ENCODE measurements around the gene XIST. TPM values are rescaled to one million over a fixed set of nuclear protein-coding genes. Genes with fewer than 3 reads are reported as not detected.

XIST gene
- total and polyA plus RNA-seq, 10 donors: 0.05 to 448 (median 360) TPM

GRCh38 chrX:73834219-73834618 is 18.3 kb downstream of the XIST start:
- intact Hi-C loops (cut with DNase I; ENCODE audit: low total_unique reads): no loop called here
- Histone ChIP-seq H3K36me3 (peaks cover 0 to 76% (median 9%) of the 10 kb centered on the region in 6 donors), H3K9me3 (no peaks in the 10 kb centered on the region), H3K27me3 (replicated peaks in 1 of 7) (no peaks in the 10 kb centered on the region), H3K27ac (no peak overlapping the region), H3K4me1 (peaks cover 0 to 16% (median 0%) of the 10 kb centered on the region in 6 donors), H3K4me3 (no peak overlapping the region)
- TF ChIP-seq POLR2AphosphoS5 (IDR thresholded peaks at IDR 0.05) (no peak), POLR2A (IDR thresholded peaks at IDR 0.05) (no peak), CTCF (IDR thresholded peaks at IDR 0.05 in 8 of 11, conservative IDR thresholded peaks at IDR 0.05 in 3 of 11) (no peak)
- DNase-seq: no peak
- WGBS, 5 donors: 80 to 94% (median 90%) methylated on average over 3 of the region's 3 CpGs

DNA sequence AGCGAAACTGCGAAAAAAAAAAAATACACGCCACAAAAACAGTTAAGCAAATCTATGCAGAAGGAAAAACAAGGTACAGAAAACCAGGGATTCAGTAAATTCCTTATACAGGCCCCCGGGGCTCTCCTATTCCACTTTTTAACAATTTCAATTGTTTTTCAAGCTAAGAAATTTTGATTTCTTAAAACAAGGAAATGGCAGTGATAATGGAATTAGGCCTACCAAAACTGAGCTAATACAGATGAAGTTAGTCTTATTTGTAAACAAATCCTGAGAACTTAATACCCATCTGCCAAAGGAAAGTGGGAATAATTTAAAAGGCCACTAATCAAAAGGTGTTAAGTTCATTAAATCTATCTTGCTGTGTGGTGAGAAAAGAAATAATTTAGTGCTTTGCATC is 20.2 kb downstream of the XIST start:
- peaks cover 0 to 95% (median 17%) of the 10 kb centered on the region in 6 donors for H3K36me3 ChIP-seq
- no peaks in the 10 kb centered on the region for H3K9me3 ChIP-seq
- H3K27me3 ChIP-seq (replicated peaks in 1 of 7): no peaks in the 10 kb centered on the region
- H3K27ac ChIP-seq: no peak overlapping the region
- no peak for DNase-seq
- TF ChIP-seq POLR2A (IDR thresholded peaks at IDR 0.05) (no peak), CTCF (IDR thresholded peaks at IDR 0.05 in 8 of 11, conservative IDR thresholded peaks at IDR 0.05 in 3 of 11) (no peak), POLR2AphosphoS5 (IDR thresholded peaks at IDR 0.05) (no peak)
- WGBS, 5 donors: 61 to 86% (median 81%) methylated on average over 4 of the region's 4 CpGs
- peaks cover 0 to 11% (median 0%) of the 10 kb centered on the region in 6 donors for H3K4me1 ChIP-seq
- no peak overlapping the region for H3K4me3 ChIP-seq
- intact Hi-C loops (cut with DNase I; ENCODE audit: low total_unique reads): no loop called here

DNA sequence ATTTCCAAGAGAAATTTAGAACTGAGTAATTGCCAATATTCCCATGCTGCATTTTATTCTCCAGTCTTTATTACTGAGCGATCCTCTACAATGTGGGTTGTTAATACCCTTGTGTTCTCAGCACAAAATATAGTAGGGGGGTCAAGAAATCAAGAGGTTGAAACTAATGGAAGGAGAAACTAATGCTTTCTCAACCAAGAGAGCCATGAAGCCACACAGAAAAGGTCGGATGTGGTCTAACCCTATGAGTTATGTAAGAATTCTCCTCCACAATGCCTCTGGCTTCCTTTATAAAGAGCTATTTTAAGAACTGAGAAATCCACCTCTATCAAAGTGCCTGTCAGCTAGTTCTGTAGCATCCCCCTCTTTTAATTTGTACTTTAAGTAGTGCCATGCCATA is 21.0 kb downstream of the XIST start:
- Histone ChIP-seq H3K4me3 (no peak overlapping the region), H3K9me3 (no peaks in the 10 kb centered on the region), H3K27me3 (replicated peaks in 1 of 7) (no peaks in the 10 kb centered on the region), H3K27ac (no peak overlapping the region), H3K36me3 (peaks cover 0 to 95% (median 21%) of the 10 kb centered on the region in 6 donors), H3K4me1 (peaks cover 0 to 7% (median 0%) of the 10 kb centered on the region in 6 donors)
- no peak for DNase-seq
- intact Hi-C loops (cut with DNase I; ENCODE audit: low total_unique reads): no loop called here
- TF ChIP-seq POLR2AphosphoS5 (IDR thresholded peaks at IDR 0.05): no peak
- TF ChIP-seq CTCF (IDR thresholded peaks at IDR 0.05 in 8 of 11, conservative IDR thresholded peaks at IDR 0.05 in 3 of 11): no peak
- no peak for TF ChIP-seq POLR2A (IDR thresholded peaks at IDR 0.05)
- WGBS, 5 donors: 49 to 69% (median 58%) methylated on average over 1 to 2 of the region's 2 CpGs

DNA sequence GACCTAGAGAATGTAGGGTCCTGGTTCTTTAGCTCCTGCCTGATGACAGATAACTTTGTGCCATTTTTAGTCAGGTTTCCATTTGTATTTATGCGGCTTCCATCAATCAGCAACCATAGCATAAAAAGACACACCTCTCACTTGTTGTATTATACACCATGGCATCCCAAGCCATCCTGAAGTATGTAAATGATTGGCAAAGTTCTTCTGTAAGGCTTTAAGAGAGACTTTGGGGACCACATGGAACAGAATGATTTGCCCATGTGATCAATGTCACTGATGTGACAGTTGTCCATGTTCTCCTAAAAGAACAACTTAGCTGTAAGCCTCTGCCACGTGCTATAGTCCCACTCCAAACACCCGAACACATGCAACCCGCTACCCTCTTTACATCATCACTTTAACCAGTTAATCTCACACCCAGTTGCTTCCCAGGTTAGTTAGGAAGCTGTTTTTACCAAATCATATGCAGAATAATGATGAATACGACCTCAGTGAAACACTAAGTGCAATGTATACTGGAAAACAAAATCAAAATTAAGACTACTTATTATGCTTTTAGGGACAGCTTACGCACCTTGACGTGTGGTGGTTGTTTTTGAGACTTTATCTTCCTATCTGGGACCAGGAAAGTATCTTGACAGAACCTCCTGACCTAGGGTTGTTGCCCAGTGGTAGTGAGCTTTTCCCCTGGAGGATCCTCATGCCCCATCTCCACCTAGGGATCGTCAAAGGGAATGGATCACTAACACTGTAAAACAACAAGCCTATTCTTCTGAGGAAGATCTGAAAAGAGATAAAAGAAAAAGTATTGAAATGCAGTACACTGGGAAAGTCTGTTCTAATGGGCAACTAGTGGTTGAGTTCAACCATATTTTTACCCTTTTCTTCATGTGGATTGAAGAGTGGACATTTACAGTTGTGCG is 21.8 kb downstream of the XIST start:
- DNase-seq: no peak
- no peak overlapping the region for H3K4me3 ChIP-seq
- no peak for TF ChIP-seq POLR2A (IDR thresholded peaks at IDR 0.05)
- TF ChIP-seq CTCF (IDR thresholded peaks at IDR 0.05 in 8 of 11, conservative IDR thresholded peaks at IDR 0.05 in 3 of 11): no peak
- TF ChIP-seq POLR2AphosphoS5 (IDR thresholded peaks at IDR 0.05): no peak
- intact Hi-C loops (cut with DNase I; ENCODE audit: low total_unique reads): no loop called here
- no peaks in the 10 kb centered on the region for H3K27me3 ChIP-seq (replicated peaks in 1 of 7)
- no peaks in the 10 kb centered on the region for H3K4me1 ChIP-seq
- WGBS, 5 donors: 82 to 92% (median 84%) methylated on average over 9 of the region's 9 CpGs
- H3K9me3 ChIP-seq: no peaks in the 10 kb centered on the region
- H3K36me3 ChIP-seq: peaks cover 0 to 96% (median 24%) of the 10 kb centered on the region in 6 donors
- H3K27ac ChIP-seq: no peak overlapping the region
